Esophagus muscularis mucosa (tissue), 4 donors: ENCODE data around the gene SAP25.

Source experiments
- EP300 ChIP-seq: sonication (generic); formaldehyde crosslinking; IDR thresholded peaks from one replicate; pipeline ENCODE4 v1.6.1; 2017; ENCODE audit warnings: antibody characterized with exemption
- POLR2A ChIP-seq: fragments of 450-650 bp; IDR thresholded peaks from one replicate; pipeline ENCODE4 v1.6.1; 2017; ENCODE audit warnings: antibody characterized with exemption, moderate library complexity, mild to moderate bottlenecking, low read depth
- POLR2AphosphoS5 ChIP-seq, 2 donors: sonication (generic); formaldehyde crosslinking; IDR thresholded peaks; one replicate each; pipeline ENCODE4 v1.6.1; 2017; ENCODE audit warnings: antibody characterized with exemption in 2 of 2
- TF ChIP-seq, protein P1 (sequence below), 3 experiments: fragments of 200-600 bp in 2 of 3; fragments of 450-650 bp in 1 of 3; sonication (generic) in 2 of 3; IDR thresholded peaks; one replicate each; pipeline ENCODE4 v1.5.1; 2017 to 2019; ENCODE audit warnings: antibody characterized with exemption in 3 of 3, mild to moderate bottlenecking in 2 of 3, moderate library complexity in 1 of 3

DNA sequence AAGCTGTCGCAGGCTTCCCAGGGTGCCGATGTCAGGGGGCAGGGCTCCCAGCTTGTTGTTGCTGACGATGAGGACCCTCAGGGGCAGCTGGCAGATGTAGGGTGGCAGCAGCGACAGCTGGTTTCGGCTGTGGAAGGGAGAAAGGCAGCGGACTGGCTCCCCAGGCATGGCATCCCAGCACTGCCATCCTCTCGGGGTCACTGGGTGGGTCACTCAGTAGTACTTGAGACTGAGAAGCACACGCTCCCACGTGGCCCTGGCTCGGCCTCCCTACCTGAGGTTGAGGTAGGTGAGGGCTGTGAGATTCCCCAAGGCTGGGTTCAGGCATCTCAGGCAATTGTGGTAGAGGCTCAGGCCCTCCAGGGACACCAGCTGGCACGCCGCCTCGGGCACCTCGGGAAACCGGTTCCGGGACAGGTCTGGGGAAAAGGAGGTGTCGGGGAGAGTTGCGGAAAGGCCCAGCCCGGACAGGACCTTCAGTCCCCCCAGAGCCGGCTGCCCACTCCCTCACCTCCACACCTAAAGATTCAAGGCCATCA is 8.4 kb upstream of the SAP25 start:
- TF ChIP-seq POLR2A (no peak), POLR2AphosphoS5 (IDR thresholded peaks at IDR 0.05) (no peak), EP300 (no peak)
- TF ChIP-seq, protein P1, sequence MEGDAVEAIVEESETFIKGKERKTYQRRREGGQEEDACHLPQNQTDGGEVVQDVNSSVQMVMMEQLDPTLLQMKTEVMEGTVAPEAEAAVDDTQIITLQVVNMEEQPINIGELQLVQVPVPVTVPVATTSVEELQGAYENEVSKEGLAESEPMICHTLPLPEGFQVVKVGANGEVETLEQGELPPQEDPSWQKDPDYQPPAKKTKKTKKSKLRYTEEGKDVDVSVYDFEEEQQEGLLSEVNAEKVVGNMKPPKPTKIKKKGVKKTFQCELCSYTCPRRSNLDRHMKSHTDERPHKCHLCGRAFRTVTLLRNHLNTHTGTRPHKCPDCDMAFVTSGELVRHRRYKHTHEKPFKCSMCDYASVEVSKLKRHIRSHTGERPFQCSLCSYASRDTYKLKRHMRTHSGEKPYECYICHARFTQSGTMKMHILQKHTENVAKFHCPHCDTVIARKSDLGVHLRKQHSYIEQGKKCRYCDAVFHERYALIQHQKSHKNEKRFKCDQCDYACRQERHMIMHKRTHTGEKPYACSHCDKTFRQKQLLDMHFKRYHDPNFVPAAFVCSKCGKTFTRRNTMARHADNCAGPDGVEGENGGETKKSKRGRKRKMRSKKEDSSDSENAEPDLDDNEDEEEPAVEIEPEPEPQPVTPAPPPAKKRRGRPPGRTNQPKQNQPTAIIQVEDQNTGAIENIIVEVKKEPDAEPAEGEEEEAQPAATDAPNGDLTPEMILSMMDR (IDR thresholded peaks at IDR 0.05), result no peak
